GM10248 (cell line): ENCODE data around the gene SUPT4H1.

ENCODE experiments used
- CTCF ChIA-PET: fragments of 300-600 bp; sonication (Branson Sonifier 250); formaldehyde crosslinking; extraction: SDS; loops from one replicate; lab custom pipeline; 2021; ENCODE audit warnings: antibody characterized with exemption; lab: Yijun Ruan, JAX
- POLR2A ChIA-PET: fragments of 350-650 bp; sonication (Branson Sonifier 250); formaldehyde crosslinking; extraction: SDS; loops from one replicate; lab custom pipeline; 2020; ENCODE audit warnings: antibody characterized with exemption; lab: Yijun Ruan, JAX
- DNase-seq: peaks from one replicate; pipeline ENCODE4 v3.0.0; 2012; ENCODE audit errors: extremely low spot score
- TF ChIP-seq, protein P1 (sequence below): IDR thresholded peaks from 2 replicates; pipeline ENCODE4 v1.5.1; 2012; ENCODE audit warnings: mild to moderate bottlenecking, low read depth; ENCODE audit errors: extremely low read depth, missing control alignments, control extremely low read depth

SUPT4H1 gene

DNA sequence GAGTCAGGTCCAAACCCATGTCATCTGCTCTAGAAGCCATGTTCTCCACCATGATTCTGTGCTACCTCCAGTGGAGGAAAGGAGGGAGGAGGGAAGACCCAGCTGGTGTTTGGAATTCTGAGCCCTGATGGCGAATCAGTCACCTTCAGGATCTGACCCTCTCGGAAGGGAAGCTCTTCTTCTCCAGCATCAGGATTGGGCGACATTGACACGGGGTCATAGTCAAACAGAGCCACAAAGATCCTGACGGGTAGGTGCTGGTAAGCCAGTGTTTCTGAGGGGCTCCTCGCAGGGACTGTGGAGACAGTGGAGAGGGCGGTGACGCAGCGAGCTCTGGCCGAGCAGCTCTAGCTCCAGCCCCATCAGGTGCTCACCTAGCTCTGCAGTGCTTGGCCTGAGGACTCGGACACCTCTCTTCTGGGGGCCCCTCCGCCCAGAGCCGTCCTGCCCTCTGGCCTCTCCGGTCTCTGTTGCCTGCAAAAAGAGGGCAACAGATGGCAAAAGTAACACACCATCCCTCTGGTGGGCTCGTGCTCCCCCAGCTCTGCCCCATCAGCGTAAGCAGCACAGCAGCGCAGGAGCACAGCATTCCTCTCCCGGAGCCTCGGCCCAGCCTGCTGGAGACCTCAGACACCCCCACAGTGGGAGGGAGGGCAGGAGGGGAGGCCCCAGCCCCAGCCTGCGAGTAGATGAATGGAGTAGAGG is 44.4 kb downstream of the SUPT4H1 start:
- ChIA-PET CTCF (interaction anchor here (0.9 to 2.3 kb wide), 4 partner anchors 9 to 110 kb away, joined by 3 to 7 read pairs (median 5); partner anchors contain the start of gene RNF43), POLR2A (no interaction called here)
- DNase-seq, result no peak
- TF ChIP-seq, protein P1, sequence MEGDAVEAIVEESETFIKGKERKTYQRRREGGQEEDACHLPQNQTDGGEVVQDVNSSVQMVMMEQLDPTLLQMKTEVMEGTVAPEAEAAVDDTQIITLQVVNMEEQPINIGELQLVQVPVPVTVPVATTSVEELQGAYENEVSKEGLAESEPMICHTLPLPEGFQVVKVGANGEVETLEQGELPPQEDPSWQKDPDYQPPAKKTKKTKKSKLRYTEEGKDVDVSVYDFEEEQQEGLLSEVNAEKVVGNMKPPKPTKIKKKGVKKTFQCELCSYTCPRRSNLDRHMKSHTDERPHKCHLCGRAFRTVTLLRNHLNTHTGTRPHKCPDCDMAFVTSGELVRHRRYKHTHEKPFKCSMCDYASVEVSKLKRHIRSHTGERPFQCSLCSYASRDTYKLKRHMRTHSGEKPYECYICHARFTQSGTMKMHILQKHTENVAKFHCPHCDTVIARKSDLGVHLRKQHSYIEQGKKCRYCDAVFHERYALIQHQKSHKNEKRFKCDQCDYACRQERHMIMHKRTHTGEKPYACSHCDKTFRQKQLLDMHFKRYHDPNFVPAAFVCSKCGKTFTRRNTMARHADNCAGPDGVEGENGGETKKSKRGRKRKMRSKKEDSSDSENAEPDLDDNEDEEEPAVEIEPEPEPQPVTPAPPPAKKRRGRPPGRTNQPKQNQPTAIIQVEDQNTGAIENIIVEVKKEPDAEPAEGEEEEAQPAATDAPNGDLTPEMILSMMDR, result no peak

DNA sequence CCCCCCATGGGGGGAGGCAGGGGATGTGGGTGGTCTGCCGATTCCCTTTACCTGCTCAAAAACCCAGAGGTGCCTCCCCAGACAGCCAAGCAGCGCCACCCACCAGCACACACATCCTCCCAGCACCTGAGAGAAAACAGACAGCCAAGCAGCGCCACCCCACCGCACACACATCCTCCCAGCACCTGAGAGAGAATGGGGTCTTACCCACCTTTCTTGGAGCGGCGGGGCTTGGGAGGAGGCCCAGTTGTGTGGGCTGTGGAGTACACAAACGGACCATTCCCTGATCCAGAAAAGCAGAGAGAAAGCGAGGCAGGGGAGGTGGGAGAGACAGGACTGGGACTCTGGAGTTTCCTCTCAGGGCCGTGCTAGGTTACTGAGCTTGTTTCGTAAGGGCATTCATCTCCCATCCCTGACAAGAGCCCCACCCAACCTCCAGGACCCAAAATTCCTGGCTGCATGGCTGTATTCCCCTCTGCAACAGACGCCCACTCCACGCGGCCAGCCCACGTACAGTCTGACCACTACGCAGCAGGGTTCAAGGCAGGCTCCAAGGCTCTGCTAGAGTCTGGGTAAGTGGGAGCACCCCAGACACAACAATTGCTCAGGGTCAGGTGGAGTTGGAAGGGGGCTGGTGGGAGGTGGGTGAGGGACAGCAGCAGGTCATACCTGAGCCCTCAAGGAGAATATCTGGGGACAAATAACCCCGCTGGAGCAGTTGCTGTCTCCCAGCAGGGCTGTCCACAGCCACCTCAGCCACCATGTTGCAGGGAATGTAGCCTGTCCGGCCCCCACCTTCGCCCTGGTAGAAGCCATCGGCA is 45.7 kb downstream of the SUPT4H1 start:
- no peak for DNase-seq
- CTCF ChIA-PET, result interaction anchor here (5.2 kb wide), 1 partner anchor 9 kb away, joined by 68 read pairs; no protein-coding TSS in a partner anchor
- POLR2A ChIA-PET, result no interaction called here

DNA sequence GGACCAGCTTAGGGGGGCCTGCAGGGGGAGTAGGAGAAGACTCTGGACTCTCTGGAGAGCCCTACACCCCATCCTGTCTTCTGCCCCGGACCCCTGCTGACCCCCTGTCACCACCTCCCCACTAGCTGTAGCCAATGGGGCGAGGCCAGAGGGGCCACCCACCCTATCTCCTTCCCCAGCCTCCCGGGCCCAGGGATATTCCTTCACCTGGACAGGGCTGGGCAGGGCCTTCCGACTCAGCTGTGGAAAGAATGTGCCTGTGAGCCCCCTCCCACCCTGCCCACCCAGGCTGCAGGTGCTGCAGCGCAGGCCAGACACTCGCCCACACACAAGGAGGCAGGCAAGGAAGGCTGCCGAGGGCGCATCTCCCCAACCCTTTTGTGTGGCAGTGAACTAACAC is 46.4 kb downstream of the SUPT4H1 start:
- TF ChIP-seq, protein P1, result no peak
- CTCF ChIA-PET, result interaction anchor here (1.1 to 5.2 kb wide), 6 partner anchors 10 to 133 kb away, joined by 3 to 68 read pairs (median 5); no protein-coding TSS in a partner anchor
- POLR2A ChIA-PET, result interaction anchor here (1.5 kb wide), 1 partner anchor 12 kb away, joined by 3 read pairs; no protein-coding TSS in a partner anchor
- DNase-seq, result no peak

More for the DNA sequence above, 45.7 kb downstream of the SUPT4H1 start:
- TF ChIP-seq, protein P1, result no peak

DNA sequence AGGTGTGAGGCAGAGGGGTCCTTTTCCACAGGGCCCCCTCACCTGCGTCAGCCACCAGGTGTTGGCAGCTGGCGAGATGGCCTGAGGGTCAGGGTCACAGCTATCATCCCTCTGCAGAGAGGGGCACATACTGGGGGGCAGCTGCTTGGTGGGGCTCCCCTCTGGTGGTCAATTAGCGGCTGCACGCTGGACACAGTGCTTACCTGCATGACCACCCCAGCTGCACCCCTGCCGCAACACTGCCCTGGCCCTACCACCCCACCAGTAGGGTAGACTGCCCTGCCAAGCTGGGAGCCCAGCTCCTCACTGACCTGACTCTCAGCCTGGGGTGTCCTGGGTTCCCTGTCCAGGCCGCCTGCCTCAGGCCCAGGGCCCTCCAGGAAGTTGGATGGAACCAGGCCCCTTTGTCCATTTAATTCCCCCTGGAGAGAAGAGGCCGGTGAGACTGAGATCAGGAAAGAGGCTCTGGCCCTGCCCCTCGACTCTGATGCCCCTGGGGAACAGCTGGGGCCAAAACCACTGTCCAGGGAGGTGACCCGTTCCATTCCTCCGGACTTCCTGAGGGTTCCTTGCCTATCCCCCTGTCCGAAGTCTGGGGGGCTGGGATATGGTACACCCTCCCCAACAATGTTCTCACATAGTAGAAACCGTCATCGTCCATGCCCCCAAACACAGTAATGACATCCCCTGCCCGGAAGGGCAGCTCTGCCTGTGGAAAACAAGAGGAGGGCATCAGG is 47.1 kb downstream of the SUPT4H1 start:
- POLR2A ChIA-PET, result interaction anchor here (1.5 kb wide), 1 partner anchor 13 kb away, joined by 3 read pairs; no protein-coding TSS in a partner anchor
- no peak for DNase-seq
- CTCF ChIA-PET, result interaction anchor here (0.5 to 5.2 kb wide), 33 partner anchors 9 to 192 kb away, joined by 3 to 68 read pairs (median 5); partner anchors contain the start of genes RNF43 and SUPT4H1
- TF ChIP-seq, protein P1, result no peak

DNA sequence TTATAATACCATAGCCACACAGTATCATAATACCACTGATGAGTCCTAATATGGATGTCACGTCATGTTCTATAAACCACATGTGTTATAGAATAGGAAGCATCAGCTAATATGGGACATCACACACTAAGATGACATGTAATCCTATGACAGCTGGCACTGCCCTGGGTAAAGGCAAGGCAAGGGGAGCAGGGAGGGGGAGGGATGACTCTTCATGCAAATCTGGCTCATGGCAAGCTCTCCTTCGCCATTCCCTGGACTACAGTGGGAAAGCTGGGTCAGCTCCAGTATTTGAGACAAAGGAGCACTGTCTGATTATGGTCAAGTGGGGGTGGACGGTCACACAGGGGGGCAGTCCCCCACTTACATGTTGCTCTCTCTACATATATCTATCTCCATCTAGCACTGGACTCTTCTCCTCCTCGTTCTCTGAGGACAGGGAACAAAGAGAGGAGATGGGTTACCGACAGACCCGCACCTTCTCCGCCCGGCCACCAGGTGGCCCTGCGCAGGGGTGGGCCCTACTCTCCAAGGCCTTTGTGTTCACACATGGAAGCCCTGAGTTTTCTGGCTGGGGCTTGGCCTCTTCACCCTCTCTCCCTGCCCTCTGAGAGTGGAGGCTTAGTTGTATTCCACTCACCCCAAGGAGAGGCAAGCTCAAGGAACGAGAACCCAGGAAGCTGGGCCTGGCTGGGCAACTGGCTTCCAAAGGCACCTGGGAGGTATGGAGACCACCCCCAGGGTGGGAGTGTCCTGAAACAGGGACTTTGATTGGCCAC is 47.8 kb downstream of the SUPT4H1 start:
- CTCF ChIA-PET, result interaction anchor here (0.5 to 5.2 kb wide), 48 partner anchors 8 to 342 kb away, joined by 3 to 68 read pairs (median 4); partner anchors contain the start of genes MPO, RNF43 and SUPT4H1
- peak; percentile 91 for DNase-seq
- TF ChIP-seq, protein P1, result peak; percentile 79
- POLR2A ChIA-PET, result interaction anchor here (1.5 kb wide), 1 partner anchor 13 kb away, joined by 3 read pairs; no protein-coding TSS in a partner anchor
